Measurements from ENCODE around the gene ADAMTS17. TPM values are rescaled to one million over a fixed set of nuclear protein-coding genes. Genes with fewer than 3 reads are reported as not detected.

The ADAMTS17 gene
- total RNA-seq, 4 donors from 2014 or later: 7.2 to 15.1 (median 8.9) TPM

- TF ChIP-seq, protein P1, sequence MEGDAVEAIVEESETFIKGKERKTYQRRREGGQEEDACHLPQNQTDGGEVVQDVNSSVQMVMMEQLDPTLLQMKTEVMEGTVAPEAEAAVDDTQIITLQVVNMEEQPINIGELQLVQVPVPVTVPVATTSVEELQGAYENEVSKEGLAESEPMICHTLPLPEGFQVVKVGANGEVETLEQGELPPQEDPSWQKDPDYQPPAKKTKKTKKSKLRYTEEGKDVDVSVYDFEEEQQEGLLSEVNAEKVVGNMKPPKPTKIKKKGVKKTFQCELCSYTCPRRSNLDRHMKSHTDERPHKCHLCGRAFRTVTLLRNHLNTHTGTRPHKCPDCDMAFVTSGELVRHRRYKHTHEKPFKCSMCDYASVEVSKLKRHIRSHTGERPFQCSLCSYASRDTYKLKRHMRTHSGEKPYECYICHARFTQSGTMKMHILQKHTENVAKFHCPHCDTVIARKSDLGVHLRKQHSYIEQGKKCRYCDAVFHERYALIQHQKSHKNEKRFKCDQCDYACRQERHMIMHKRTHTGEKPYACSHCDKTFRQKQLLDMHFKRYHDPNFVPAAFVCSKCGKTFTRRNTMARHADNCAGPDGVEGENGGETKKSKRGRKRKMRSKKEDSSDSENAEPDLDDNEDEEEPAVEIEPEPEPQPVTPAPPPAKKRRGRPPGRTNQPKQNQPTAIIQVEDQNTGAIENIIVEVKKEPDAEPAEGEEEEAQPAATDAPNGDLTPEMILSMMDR (IDR thresholded peaks at IDR 0.05): no peak
- TF ChIP-seq POLR2A (IDR thresholded peaks at IDR 0.05): no peak
Observed at GRCh38 chr15:100261302-100262240, 80.2 kb downstream of the ADAMTS17 start.

DNA sequence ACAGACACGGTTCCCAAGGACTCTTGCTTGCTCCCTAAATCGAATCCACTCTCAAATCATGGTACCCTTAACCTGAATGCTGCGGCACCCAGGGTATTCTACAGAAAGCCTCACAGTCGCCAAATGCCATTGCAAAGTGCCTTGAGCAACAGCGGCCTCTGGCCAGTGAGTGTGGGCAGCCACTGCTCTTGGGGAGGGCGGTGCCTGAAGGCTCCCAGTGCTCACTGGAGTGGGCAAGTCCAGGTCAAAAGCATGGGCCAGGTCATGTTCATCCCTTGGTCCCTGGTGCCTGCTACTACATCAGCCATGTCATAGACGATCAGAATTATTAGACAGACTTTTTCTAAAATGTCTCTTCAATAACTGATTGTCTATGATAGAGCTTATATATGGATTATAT, 82.5 kb downstream of the ADAMTS17 start:
- TF ChIP-seq POLR2A (IDR thresholded peaks at IDR 0.05): no peak
- H3K4me3 ChIP-seq: no peak overlapping the region
- no peaks in the 10 kb centered on the region for H3K27me3 ChIP-seq
- no peak overlapping the region for H3K27ac ChIP-seq
- H3K9me3 ChIP-seq: no peaks in the 10 kb centered on the region
- peak in 2 of 3 donors; percentile 0 to 26 for DNase-seq
- no peaks in the 10 kb centered on the region for H3K4me1 ChIP-seq
- no peaks in the 10 kb centered on the region for H3K36me3 ChIP-seq

More at GRCh38 chr15:100261302-100262240, 80.2 kb downstream of the ADAMTS17 start:
- no peaks in the 10 kb centered on the region for H3K4me1 ChIP-seq
- peak in 1 of 3 donors; percentile 21 for DNase-seq
- H3K27me3 ChIP-seq: no peaks in the 10 kb centered on the region
- no peak overlapping the region for H3K4me3 ChIP-seq
- H3K36me3 ChIP-seq: no peaks in the 10 kb centered on the region
- no peak overlapping the region for H3K27ac ChIP-seq
- H3K9me3 ChIP-seq: no peaks in the 10 kb centered on the region

GRCh38 chr15:100256970-100257650, 84.7 kb downstream of the ADAMTS17 start:
- no peak overlapping the region for H3K4me3 ChIP-seq
- no peak overlapping the region for H3K27ac ChIP-seq
- no peaks in the 10 kb centered on the region for H3K27me3 ChIP-seq
- no peaks in the 10 kb centered on the region for H3K4me1 ChIP-seq
- no peak for TF ChIP-seq POLR2A (IDR thresholded peaks at IDR 0.05)
- TF ChIP-seq, protein P1 (IDR thresholded peaks at IDR 0.05): no peak
- H3K9me3 ChIP-seq: no peaks in the 10 kb centered on the region
- DNase-seq: peak in 2 of 3 donors; percentile 12 to 24
- H3K36me3 ChIP-seq: no peaks in the 10 kb centered on the region

- Histone ChIP-seq H3K4me3 (no peak overlapping the region), H3K27ac (no peak overlapping the region), H3K4me1 (no peaks in the 10 kb centered on the region), H3K27me3 (no peaks in the 10 kb centered on the region), H3K9me3 (no peaks in the 10 kb centered on the region), H3K36me3 (no peaks in the 10 kb centered on the region)
- DNase-seq: peak in 2 of 3 donors; percentile 12 to 28
- TF ChIP-seq, protein P1 (IDR thresholded peaks at IDR 0.05): no peak
- no peak for TF ChIP-seq POLR2A (IDR thresholded peaks at IDR 0.05)
Observed at GRCh38 chr15:100256101-100256969, 85.4 kb downstream of the ADAMTS17 start.

DNA sequence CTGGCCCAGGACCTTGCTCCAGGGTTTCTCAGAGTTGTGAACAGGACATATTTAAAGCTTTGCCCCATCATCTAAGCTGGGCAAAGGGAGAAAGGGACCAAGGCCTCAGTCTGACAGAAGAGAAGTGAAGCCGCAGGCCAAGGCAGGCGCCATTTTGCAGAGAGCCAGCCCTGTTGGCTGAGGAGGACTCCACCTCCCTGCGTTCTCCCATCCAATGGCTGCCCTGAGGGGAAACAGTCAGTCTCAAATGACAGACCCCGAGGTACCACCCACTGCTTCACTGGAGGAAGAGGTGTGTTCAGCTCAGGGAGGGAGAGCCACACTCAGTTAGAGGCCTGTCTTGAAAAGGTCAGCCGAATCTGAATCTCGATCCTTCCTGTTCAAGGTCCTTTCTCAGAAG, 86.1 kb downstream of the ADAMTS17 start:
- peak in 2 of 3 donors; percentile 3 to 10 for DNase-seq
- no peaks in the 10 kb centered on the region for H3K9me3 ChIP-seq
- no peaks in the 10 kb centered on the region for H3K27me3 ChIP-seq
- H3K4me1 ChIP-seq: no peaks in the 10 kb centered on the region
- no peak overlapping the region for H3K27ac ChIP-seq
- no peak for TF ChIP-seq POLR2A (IDR thresholded peaks at IDR 0.05)
- TF ChIP-seq, protein P1 (IDR thresholded peaks at IDR 0.05): no peak
- no peaks in the 10 kb centered on the region for H3K36me3 ChIP-seq
- H3K4me3 ChIP-seq: no peak overlapping the region
